Measurements from ENCODE around the gene NPC1. TPM values are rescaled to one million over a fixed set of nuclear protein-coding genes. Genes with fewer than 3 reads are reported as not detected.

NPC1 gene
- polyA plus RNA-seq, 1 donor (not counting 4 experiments of a cell fraction or from before 2014, with no cell fraction given), result 49.9 TPM

DNA sequence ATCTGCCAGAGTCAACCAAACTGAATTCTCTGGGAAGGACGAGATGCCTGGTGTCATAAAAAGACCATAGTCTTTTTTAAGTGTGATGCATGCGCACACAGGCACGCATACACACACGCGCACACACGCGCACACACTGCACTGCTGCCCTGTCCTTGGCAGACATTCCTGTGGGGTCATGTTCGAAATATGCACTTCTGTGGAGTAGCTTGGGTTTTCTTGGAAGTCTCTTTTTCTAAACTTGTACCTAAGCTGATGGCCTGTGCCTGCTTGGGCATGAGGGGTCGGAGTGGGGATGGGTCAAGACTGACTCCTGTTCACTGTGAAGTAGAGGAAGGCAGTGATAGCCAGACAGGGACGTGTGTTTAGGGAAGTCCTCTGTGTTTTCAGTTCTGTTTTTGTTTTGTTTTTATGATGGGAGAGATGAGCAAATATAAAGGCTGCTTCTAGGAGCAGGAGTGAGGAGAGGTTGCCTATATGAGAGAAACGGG lies 87.0 kb downstream of the NPC1 start:
- no peak overlapping the region for H3K4me3 ChIP-seq (ENCODE audit: control insufficient read depth in 2 of 3, extremely low read depth in 1 of 3, insufficient read depth in 2 of 3, low read depth in 1 of 3, low read length in 3 of 3)
- TF ChIP-seq EZH2 (IDR thresholded peaks at IDR 0.05; ENCODE audit: low read length), result no peak
- no peak for TF ChIP-seq CTCF (optimal IDR thresholded peaks at IDR 0.05 in 1 of 3, IDR thresholded peaks at IDR 0.05 in 1 of 3, conservative IDR thresholded peaks at IDR 0.05 in 1 of 3; ENCODE audit: extremely low read depth in 1 of 3, insufficient read depth in 2 of 3, low read length in 3 of 3)
- H3K9me1 ChIP-seq (ENCODE audit: control insufficient read depth, extremely low read depth, insufficient read depth, low read length), result no peaks in the 10 kb centered on the region
- no peaks in the 10 kb centered on the region for H4K20me1 ChIP-seq (ENCODE audit: control insufficient read depth, extremely low read depth, insufficient read depth, low read length)
- no peak overlapping the region for H3K9ac ChIP-seq (ENCODE audit: control insufficient read depth, extremely low read depth, insufficient read depth, low read length)
- H3K36me3 ChIP-seq (ENCODE audit: control insufficient read depth in 2 of 2, extremely low read depth in 1 of 2, insufficient read depth in 2 of 2, low read length in 2 of 2), result no peaks in the 10 kb centered on the region
- FAIRE-seq (no peak), DNase-seq (ENCODE audit: low read depth, low spot score) (no peak)
- H3K9me3 ChIP-seq (ENCODE audit: control insufficient read depth, low read depth, low read length), result no peaks in the 10 kb centered on the region
- H3K4me2 ChIP-seq (ENCODE audit: control insufficient read depth, extremely low read depth, insufficient read depth, low read depth, low read length), result no peak overlapping the region
- dilution Hi-C loops (cut with MboI; ENCODE audit: extremely low pct_ligation_motif_present, low sequenced_read_pairs), result no loop called here
- peaks cover 9% of the 10 kb centered on the region for H3K79me2 ChIP-seq (ENCODE audit: control insufficient read depth, insufficient read depth, low read length)
- H2AFZ ChIP-seq (ENCODE audit: control insufficient read depth, low read length), result no peak overlapping the region
- H3K27me3 ChIP-seq (ENCODE audit: control insufficient read depth, extremely low read depth, insufficient read depth, low read length), result no peaks in the 10 kb centered on the region
- no peak overlapping the region for H3K27ac ChIP-seq (ENCODE audit: control insufficient read depth, insufficient read depth, low read length)
- H3K4me1 ChIP-seq (ENCODE audit: control insufficient read depth, extremely low read depth, insufficient read depth, low read length), result peaks cover 30% of the 10 kb centered on the region

- TF ChIP-seq CTCF (optimal IDR thresholded peaks at IDR 0.05 in 1 of 3, IDR thresholded peaks at IDR 0.05 in 1 of 3, conservative IDR thresholded peaks at IDR 0.05 in 1 of 3; ENCODE audit: extremely low read depth in 1 of 3, insufficient read depth in 2 of 3, low read length in 3 of 3) (peak; percentile 84 to 91 (median 91)), EZH2 (IDR thresholded peaks at IDR 0.05; ENCODE audit: low read length) (no peak)
- Histone ChIP-seq H3K4me3 (ENCODE audit: control insufficient read depth in 2 of 3, extremely low read depth in 1 of 3, insufficient read depth in 2 of 3, low read depth in 1 of 3, low read length in 3 of 3) (no peak overlapping the region), H2AFZ (ENCODE audit: control insufficient read depth, low read length) (no peak overlapping the region), H3K36me3 (ENCODE audit: control insufficient read depth in 2 of 2, extremely low read depth in 1 of 2, insufficient read depth in 2 of 2, low read length in 2 of 2) (no peaks in the 10 kb centered on the region), H3K4me2 (ENCODE audit: control insufficient read depth, extremely low read depth, insufficient read depth, low read depth, low read length) (no peak overlapping the region), H3K9ac (ENCODE audit: control insufficient read depth, extremely low read depth, insufficient read depth, low read length) (no peak overlapping the region), H3K4me1 (ENCODE audit: control insufficient read depth, extremely low read depth, insufficient read depth, low read length) (peaks cover 28% of the 10 kb centered on the region), H3K27me3 (ENCODE audit: control insufficient read depth, extremely low read depth, insufficient read depth, low read length) (no peaks in the 10 kb centered on the region), H3K79me2 (ENCODE audit: control insufficient read depth, insufficient read depth, low read length) (peaks cover 5% of the 10 kb centered on the region), H3K27ac (ENCODE audit: control insufficient read depth, insufficient read depth, low read length) (no peak overlapping the region), H3K9me1 (ENCODE audit: control insufficient read depth, extremely low read depth, insufficient read depth, low read length) (no peaks in the 10 kb centered on the region), H4K20me1 (ENCODE audit: control insufficient read depth, extremely low read depth, insufficient read depth, low read length) (no peaks in the 10 kb centered on the region), H3K9me3 (ENCODE audit: control insufficient read depth, low read depth, low read length) (no peaks in the 10 kb centered on the region)
- dilution Hi-C loops (cut with MboI; ENCODE audit: extremely low pct_ligation_motif_present, low sequenced_read_pairs), result no loop called here
- DNase-seq (ENCODE audit: low read depth, low spot score) (no peak), FAIRE-seq (peak; percentile 13)
These were observed 87.4 kb downstream of the NPC1 start for GRCh38 chr18:23498877-23499276.
